AG04450 (cell line): ENCODE data around the gene TRPM2. TPM values are rescaled to one million over a fixed set of nuclear protein-coding genes. Genes with fewer than 3 reads are reported as not detected.
"Not testable (repeated sequence)": the region's sequence is repeated elsewhere in the genome, so short reads cannot be mapped to it uniquely, and the experiment has no call there.

Experiments used
- CTCF ChIA-PET: fragments of 300-600, 350-600 bp; formaldehyde crosslinking; extraction: SDS; loops from one replicate; lab custom pipeline; 2022; ENCODE audit warnings: antibody characterized with exemption, inconsistent platforms; lab: Charles Lee
- POLR2A ChIA-PET: fragments of 350-600 bp; formaldehyde crosslinking; extraction: SDS; loops from one replicate; lab custom pipeline; 2021; ENCODE audit warnings: antibody characterized with exemption, inconsistent platforms; lab: Yijun Ruan, JAX
- DNase-seq: peaks from one replicate; pipeline ENCODE4 v3.0.0-alpha.2; 2011; ENCODE audit warnings: low read depth, low spot score
- H3K27ac ChIP-seq: one replicate; pipeline ENCODE4 v1.5.1; 2012; ENCODE audit warnings: low read depth, low read length, control low read depth
- H3K27me3 ChIP-seq: one replicate; pipeline ENCODE4 v1.6.0; 2012; ENCODE audit warnings: low read length; ENCODE audit not compliant: control insufficient read depth, insufficient read depth
- H3K4me3 ChIP-seq: 2 replicates; pipeline ENCODE4 v1.5.1; 2011; ENCODE audit warnings: mild to moderate bottlenecking, low read depth, low read length, control low read depth
- H3K9me3 ChIP-seq: 2 replicates; pipeline ENCODE4 v1.5.1; 2012; ENCODE audit warnings: low read length; ENCODE audit not compliant: control insufficient read depth, insufficient read depth
- polyA plus RNA-seq: library from polyadenylated mRNA; depleted of rRNA; stranded (reverse); fragments of >200 nt; gene quantifications from 2 replicates; pipeline ENCODE4 v1.2.3, GENCODE V29; 2011
- TF ChIP-seq, protein P1 (sequence below): IDR thresholded peaks from 2 replicates; pipeline ENCODE4 v1.5.1; 2011; ENCODE audit warnings: low read depth, low read length, control low read depth, inconsistent platforms

TRPM2 gene
- polyA plus RNA-seq, 1 experiment, result not detected

- H3K4me3 ChIP-seq, result no peak overlapping the region
- CTCF ChIA-PET, result no interaction called here
Measured at GRCh38 chr21:44416193-44416592, 62.8 kb downstream of the TRPM2 start.

DNA sequence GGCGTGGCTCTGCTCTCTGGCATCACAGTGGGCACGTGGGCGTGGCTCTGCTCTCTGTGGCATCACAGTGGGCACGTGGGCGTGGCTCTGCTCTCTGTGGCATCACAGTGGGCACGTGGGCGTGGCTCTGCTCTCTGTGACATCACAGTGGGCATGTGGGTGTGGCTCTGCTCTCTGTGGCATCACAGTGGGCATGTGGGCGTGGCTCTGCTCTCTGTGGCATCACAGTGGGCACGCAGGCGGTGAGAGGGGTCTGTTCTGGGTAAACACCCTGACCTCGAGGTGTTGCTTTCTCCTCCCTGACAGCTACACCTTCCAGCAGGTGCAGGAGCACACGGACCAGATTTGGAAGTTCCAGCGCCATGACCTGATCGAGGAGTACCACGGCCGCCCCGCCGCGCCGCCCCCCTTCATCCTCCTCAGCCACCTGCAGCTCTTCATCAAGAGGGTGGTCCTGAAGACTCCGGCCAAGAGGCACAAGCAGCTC, 64.2 kb downstream of the TRPM2 start:
- DNase-seq, POLR2A ChIA-PET, H3K27me3 ChIP-seq, CTCF ChIA-PET, H3K27ac ChIP-seq, H3K4me3 ChIP-seq: not testable (repeated sequence)
- peaks cover 87% of the 10 kb centered on the region for H3K9me3 ChIP-seq

More at GRCh38 chr21:44416193-44416592, 62.8 kb downstream of the TRPM2 start:
- no peak for DNase-seq
- H3K27me3 ChIP-seq, result no peaks in the 10 kb centered on the region
- POLR2A ChIA-PET, result no interaction called here
- no peak overlapping the region for H3K27ac ChIP-seq
- TF ChIP-seq, protein P1, sequence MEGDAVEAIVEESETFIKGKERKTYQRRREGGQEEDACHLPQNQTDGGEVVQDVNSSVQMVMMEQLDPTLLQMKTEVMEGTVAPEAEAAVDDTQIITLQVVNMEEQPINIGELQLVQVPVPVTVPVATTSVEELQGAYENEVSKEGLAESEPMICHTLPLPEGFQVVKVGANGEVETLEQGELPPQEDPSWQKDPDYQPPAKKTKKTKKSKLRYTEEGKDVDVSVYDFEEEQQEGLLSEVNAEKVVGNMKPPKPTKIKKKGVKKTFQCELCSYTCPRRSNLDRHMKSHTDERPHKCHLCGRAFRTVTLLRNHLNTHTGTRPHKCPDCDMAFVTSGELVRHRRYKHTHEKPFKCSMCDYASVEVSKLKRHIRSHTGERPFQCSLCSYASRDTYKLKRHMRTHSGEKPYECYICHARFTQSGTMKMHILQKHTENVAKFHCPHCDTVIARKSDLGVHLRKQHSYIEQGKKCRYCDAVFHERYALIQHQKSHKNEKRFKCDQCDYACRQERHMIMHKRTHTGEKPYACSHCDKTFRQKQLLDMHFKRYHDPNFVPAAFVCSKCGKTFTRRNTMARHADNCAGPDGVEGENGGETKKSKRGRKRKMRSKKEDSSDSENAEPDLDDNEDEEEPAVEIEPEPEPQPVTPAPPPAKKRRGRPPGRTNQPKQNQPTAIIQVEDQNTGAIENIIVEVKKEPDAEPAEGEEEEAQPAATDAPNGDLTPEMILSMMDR, result no peak
- peaks cover 79% of the 10 kb centered on the region for H3K9me3 ChIP-seq

- peaks cover 89% of the 10 kb centered on the region for H3K9me3 ChIP-seq
- DNase-seq, result no peak
- H3K4me3 ChIP-seq, result no peak overlapping the region
- TF ChIP-seq, protein P1, result no peak
- POLR2A ChIA-PET, result no interaction called here
- H3K27me3 ChIP-seq, result no peaks in the 10 kb centered on the region
- CTCF ChIA-PET, result no interaction called here
- no peak overlapping the region for H3K27ac ChIP-seq
Measured at GRCh38 chr21:44418108-44418875, 64.9 kb downstream of the TRPM2 start.

- H3K4me3 ChIP-seq, result no peak overlapping the region
- ChIA-PET POLR2A (no interaction called here), CTCF (no interaction called here)
- no peak for DNase-seq
- peaks cover 89% of the 10 kb centered on the region for H3K9me3 ChIP-seq
- TF ChIP-seq, protein P1, result no peak
- no peak overlapping the region for H3K27ac ChIP-seq
- H3K27me3 ChIP-seq, result no peaks in the 10 kb centered on the region
Measured at GRCh38 chr21:44418876-44419230, 65.4 kb downstream of the TRPM2 start.

DNA sequence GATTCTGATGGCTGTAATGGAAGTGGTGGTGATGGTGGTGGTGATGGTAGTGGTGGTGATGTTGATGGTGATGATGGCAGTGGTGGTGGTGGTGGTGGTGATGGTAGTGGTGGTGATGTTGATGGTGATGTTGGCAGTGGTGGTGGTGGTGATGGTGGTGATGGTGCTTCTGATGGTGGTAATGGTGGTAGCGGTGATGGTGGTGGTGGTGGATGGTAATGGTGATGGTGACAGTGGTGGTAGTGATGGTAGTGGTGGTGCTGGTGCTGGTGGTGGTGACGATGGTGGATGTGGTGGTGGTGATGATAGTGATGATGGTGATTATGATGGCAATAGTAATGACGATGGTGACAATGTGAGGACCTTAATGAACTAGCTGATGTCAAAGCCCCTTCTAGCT, 66.3 kb downstream of the TRPM2 start:
- no peaks in the 10 kb centered on the region for H3K27me3 ChIP-seq
- H3K27ac ChIP-seq, result no peak overlapping the region
- POLR2A ChIA-PET, result no interaction called here
- no peak for DNase-seq
- CTCF ChIA-PET, result no interaction called here
- TF ChIP-seq, protein P1, result no peak
- peaks cover 89% of the 10 kb centered on the region for H3K9me3 ChIP-seq
- no peak overlapping the region for H3K4me3 ChIP-seq
